Measurements from ENCODE around the gene IL1F10.

- TF ChIP-seq EZH2 (IDR thresholded peaks at IDR 0.05; ENCODE audit: low read length), result no peak
- TF ChIP-seq CTCF (optimal IDR thresholded peaks at IDR 0.05 in 1 of 3, IDR thresholded peaks at IDR 0.05 in 1 of 3, conservative IDR thresholded peaks at IDR 0.05 in 1 of 3; ENCODE audit: extremely low read depth in 1 of 3, insufficient read depth in 2 of 3, low read length in 3 of 3), result no peak
These were observed 6.5 kb upstream of the IL1F10 start for GRCh38 chr2:113061241-113061640.

Data from keratinocyte (primary cell).